Subcutaneous abdominal adipose tissue (tissue), 5 donors: Measurements from ENCODE around the gene SLC19A1.

ENCODE experiments used
- H3K27ac ChIP-seq: one replicate; pipeline ENCODE4 v1.7.0; 2013; ENCODE audit warnings: low read depth, mild to moderate bottlenecking, inconsistent platforms, low read length, moderate library complexity
- H3K27me3 ChIP-seq, 5 donors: one replicate each; pipeline ENCODE4 v1.7.0; 2013; ENCODE audit warnings: low read length in 5 of 5, inconsistent platforms in 1 of 5; ENCODE audit not compliant: control insufficient read depth in 5 of 5, insufficient read depth in 4 of 5
- H3K36me3 ChIP-seq, 5 donors: one replicate each; pipeline ENCODE4 v1.7.0; 2013; ENCODE audit warnings: low read length in 5 of 5; ENCODE audit not compliant: control insufficient read depth in 5 of 5, insufficient read depth in 5 of 5
- H3K4me1 ChIP-seq, 5 donors: one replicate each; pipeline ENCODE4 v1.7.0; 2013; ENCODE audit warnings: low read length in 5 of 5, mild to moderate bottlenecking in 3 of 5, moderate library complexity in 1 of 5; ENCODE audit not compliant: control insufficient read depth in 5 of 5, insufficient read depth in 5 of 5
- H3K4me3 ChIP-seq, 5 donors: one replicate each; pipeline ENCODE4 v1.7.0; 2013; ENCODE audit warnings: low read length in 5 of 5, low read depth in 1 of 5
- H3K9ac ChIP-seq, 5 donors: one replicate each; pipeline ENCODE4 v1.7.0; 2013; ENCODE audit warnings: low read length in 5 of 5, mild to moderate bottlenecking in 4 of 5, moderate library complexity in 3 of 5
- H3K9me3 ChIP-seq, 5 donors: one replicate each; pipeline ENCODE4 v1.7.0; 2013; ENCODE audit warnings: low read length in 5 of 5; ENCODE audit not compliant: control insufficient read depth in 5 of 5
- donor health status: healthy.
- donor health status: healthy.
- donor health status: healthy.
- donor health status: healthy.
- donor health status: healthy.

Gene SLC19A1

DNA sequence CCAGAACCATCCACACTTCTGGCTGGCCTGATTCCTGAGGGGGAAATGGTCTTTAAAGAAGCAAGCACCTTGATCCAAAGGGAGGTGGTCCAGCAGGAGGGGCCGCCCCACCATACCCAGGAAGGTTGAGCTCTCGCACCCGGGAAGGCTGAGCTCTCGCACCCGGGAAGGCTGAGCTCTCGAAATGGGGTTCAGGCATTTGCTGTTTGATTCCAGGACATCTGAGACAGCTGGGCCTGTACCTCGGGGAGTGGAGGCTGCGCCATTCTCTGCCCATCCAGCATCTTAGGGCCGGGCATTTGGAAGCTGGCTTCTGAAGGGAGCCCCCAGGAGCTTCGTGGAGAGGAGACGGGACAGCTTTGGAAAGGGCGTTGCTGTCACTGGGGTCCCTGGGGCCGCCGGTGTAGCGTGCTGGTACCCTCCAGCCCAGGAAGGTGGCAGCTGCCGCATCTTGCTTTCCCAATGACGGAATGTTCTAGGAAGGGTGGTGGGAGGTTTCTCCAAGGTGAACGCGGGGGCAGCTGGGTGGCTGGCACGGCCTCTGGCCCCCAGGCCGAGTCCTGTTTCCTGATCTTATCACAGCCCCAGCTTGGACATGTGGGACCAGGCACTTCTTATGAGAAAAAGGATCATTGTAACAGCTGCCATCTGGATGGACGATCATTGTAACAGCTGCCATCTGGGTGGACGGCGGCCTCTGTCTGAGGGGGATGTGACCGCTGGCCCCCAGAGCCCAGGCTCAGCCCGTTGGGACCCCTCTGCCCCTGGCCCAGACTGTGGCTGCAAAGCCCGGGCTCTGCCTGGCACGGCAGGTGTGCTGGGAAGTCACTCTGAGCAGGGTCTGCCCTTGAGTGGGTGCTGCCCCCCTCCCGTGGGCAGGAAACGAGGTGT is 75.7 kb downstream of the SLC19A1 start:
- no peak overlapping the region for H3K27ac ChIP-seq
- H3K4me3 ChIP-seq = no peak overlapping the region
- peaks cover 6 to 28% (median 19%) of the 10 kb centered on the region in 5 donors for H3K4me1 ChIP-seq
- H3K9ac ChIP-seq = no peak overlapping the region
- peaks cover 0 to 12% (median 5%) of the 10 kb centered on the region in 5 donors for H3K36me3 ChIP-seq
- H3K9me3 ChIP-seq = peaks cover 0 to 7% (median 3%) of the 10 kb centered on the region in 5 donors
- H3K27me3 ChIP-seq = no peaks in the 10 kb centered on the region

DNA sequence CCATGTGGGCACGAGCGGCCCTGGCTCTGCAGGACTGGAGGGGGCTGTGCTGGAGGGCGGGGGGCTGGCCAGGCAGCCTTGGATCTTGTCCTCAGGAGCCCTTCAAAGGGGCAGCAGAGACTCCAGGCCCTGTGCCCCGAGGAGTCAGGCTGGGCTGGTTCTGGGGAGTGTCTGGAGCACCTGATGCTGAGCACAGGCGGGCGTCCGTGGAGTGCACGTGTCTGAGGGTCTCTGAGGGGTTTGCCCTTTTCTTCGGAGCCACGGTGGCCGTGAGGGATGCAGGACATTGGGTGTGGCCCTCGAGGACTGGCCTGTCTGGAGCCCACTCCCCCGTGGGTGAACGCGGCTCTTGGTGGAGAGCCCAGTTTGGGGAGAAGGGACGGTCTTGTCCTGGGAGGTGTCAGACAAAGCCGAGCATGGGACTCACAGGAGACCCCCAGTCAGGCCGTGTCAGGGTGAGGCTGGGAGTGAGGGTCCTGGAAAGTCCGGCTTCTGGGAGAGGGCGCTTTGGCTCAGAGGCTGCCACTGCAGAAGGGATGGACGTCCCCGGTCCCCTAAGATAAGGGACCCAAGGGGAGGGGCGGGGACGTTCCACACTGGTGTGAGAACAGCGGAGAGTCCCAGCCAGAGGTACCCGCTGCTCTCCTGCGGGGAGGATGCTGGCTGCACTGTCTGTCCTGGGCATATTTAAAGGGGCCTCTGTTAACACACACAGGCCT is 76.5 kb downstream of the SLC19A1 start:
- Histone ChIP-seq H3K4me1 (peaks cover 2 to 20% (median 11%) of the 10 kb centered on the region in 5 donors), H3K9me3 (peaks cover 0 to 13% (median 8%) of the 10 kb centered on the region in 5 donors), H3K9ac (no peak overlapping the region), H3K4me3 (no peak overlapping the region), H3K27me3 (no peaks in the 10 kb centered on the region), H3K27ac (no peak overlapping the region), H3K36me3 (peaks cover 0 to 12% (median 5%) of the 10 kb centered on the region in 5 donors)

DNA sequence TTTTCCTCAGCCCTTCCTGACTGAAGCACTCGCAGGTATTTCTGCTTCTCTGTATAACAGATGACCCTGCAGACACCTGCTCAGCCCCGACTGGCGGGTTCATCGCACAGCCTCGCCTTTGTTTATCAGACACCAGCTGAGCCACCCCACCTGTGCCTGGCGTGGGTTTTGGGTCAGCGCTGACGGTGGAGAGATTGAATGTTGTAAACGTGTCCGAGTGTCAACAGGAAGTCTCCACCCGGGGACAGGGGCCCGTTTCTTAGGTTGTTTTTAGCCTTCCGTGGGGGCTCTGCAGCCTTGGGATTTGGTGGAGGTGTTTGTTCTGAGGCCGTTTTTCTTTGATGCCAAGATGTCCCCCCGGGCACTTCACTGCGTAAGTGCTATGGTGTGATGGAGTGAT is 77.1 kb downstream of the SLC19A1 start:
- Histone ChIP-seq H3K9ac (no peak overlapping the region), H3K9me3 (peaks cover 0 to 13% (median 8%) of the 10 kb centered on the region in 5 donors), H3K36me3 (peaks cover 0 to 15% (median 8%) of the 10 kb centered on the region in 5 donors), H3K4me1 (peaks cover 0 to 16% (median 5%) of the 10 kb centered on the region in 5 donors), H3K27me3 (no peaks in the 10 kb centered on the region), H3K4me3 (no peak overlapping the region), H3K27ac (no peak overlapping the region)

DNA sequence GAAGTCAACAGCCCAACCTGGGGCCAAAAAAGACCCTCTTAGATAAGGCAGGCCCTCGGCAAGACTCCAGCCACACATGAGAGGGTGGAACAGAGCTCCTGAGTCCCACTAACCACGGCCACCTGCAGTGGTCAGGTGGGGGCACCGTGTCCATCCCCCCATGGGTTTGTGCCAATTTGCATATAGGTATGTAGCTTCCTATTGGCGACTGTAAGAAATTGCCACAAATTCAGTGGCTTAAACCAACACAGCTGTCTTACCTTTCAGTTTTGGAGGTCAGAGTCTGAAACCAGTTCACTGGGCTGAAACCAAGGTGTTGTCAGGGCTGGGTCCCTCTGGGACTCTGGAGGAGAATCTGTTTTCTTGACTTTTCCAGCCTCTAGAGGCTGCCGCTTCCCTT is 77.9 kb downstream of the SLC19A1 start:
- H3K27ac ChIP-seq = no peak overlapping the region
- no peaks in the 10 kb centered on the region for H3K27me3 ChIP-seq
- H3K9ac ChIP-seq = no peak overlapping the region
- no peak overlapping the region for H3K4me3 ChIP-seq
- peaks cover 0 to 16% (median 12%) of the 10 kb centered on the region in 5 donors for H3K36me3 ChIP-seq
- peaks cover 0 to 13% (median 8%) of the 10 kb centered on the region in 5 donors for H3K9me3 ChIP-seq
- H3K4me1 ChIP-seq = peaks cover 0 to 10% (median 0%) of the 10 kb centered on the region in 5 donors

DNA sequence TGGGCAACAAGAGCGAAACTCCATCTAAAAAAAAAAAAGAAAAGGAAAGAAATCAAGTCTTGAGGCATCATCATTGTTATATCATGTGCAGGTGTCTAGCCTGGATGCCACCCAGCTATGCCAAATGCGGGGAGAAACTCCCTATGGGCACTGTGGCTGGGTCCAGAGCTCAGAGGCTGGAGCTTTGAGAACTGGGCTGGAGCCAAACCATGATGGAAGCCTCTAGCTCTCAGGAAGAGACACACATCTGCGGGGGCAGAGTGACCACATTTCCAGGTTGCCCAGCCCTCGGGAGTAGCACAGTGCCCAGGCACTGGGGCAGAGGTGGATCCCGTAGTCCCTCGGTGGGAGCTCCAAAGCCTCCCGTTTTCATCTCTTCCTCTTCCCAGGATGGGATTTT is 78.4 kb downstream of the SLC19A1 start:
- Histone ChIP-seq H3K36me3 (peaks cover 0 to 12% (median 9%) of the 10 kb centered on the region in 5 donors), H3K27ac (no peak overlapping the region), H3K9ac (no peak overlapping the region), H3K4me3 (no peak overlapping the region), H3K4me1 (peaks cover 0 to 10% (median 0%) of the 10 kb centered on the region in 5 donors), H3K27me3 (no peaks in the 10 kb centered on the region), H3K9me3 (peaks cover 0 to 13% (median 8%) of the 10 kb centered on the region in 5 donors)

DNA sequence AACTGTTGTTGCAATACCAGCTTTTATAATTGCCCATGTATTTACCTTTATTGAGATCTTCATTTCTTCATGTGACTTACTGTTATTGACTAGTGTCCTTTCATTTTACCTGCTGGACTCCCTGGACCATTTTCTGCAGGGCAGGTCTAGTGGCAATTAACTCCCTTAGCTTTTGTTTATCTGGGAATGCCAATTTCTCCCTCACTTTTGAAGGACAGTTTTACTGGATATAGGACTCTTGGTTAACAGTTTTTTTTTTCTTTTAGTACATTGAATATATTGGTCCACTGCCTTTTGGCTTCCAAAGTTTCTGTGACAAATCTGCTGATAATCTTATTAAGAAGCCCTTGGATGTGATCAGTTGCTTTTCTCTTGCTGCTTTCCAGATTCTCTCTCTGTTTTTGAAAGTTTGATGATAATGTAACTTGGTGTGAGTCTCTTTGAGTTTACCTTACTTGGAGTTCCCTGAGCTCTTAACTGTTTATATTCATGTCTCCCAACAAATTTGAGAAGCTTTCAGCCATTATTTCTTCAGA is 80.4 kb downstream of the SLC19A1 start:
- Histone ChIP-seq H3K9ac (no peak overlapping the region), H3K9me3 (peaks cover 0 to 13% (median 8%) of the 10 kb centered on the region in 5 donors), H3K4me1 (peaks cover 0 to 15% (median 0%) of the 10 kb centered on the region in 5 donors), H3K27ac (no peak overlapping the region), H3K27me3 (no peaks in the 10 kb centered on the region), H3K36me3 (peaks cover 0 to 11% (median 3%) of the 10 kb centered on the region in 5 donors), H3K4me3 (no peak overlapping the region)

DNA sequence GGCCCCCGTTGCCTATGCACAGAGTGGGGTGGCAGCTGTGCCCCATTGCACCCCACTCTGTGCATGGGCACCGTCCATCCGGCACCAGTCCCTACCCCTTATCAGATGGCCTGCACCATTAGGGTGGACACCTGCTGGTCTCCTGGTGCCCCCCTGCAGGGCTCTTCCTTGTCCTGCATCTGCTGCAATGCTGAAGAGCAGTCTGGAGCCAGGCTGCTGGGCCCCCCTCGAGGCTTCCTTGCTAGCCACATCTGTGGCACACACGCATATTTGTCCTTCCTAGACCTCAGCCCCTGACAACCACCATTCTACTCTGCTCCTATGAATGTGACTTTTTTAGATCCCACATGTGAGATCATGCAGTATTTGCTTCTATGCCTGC is 80.9 kb downstream of the SLC19A1 start:
- Histone ChIP-seq H3K4me3 (no peak overlapping the region), H3K9ac (no peak overlapping the region), H3K27me3 (no peaks in the 10 kb centered on the region), H3K9me3 (peaks cover 0 to 13% (median 8%) of the 10 kb centered on the region in 5 donors), H3K36me3 (peaks cover 0 to 11% (median 3%) of the 10 kb centered on the region in 5 donors), H3K27ac (no peak overlapping the region), H3K4me1 (peaks cover 0 to 20% (median 0%) of the 10 kb centered on the region in 5 donors)

DNA sequence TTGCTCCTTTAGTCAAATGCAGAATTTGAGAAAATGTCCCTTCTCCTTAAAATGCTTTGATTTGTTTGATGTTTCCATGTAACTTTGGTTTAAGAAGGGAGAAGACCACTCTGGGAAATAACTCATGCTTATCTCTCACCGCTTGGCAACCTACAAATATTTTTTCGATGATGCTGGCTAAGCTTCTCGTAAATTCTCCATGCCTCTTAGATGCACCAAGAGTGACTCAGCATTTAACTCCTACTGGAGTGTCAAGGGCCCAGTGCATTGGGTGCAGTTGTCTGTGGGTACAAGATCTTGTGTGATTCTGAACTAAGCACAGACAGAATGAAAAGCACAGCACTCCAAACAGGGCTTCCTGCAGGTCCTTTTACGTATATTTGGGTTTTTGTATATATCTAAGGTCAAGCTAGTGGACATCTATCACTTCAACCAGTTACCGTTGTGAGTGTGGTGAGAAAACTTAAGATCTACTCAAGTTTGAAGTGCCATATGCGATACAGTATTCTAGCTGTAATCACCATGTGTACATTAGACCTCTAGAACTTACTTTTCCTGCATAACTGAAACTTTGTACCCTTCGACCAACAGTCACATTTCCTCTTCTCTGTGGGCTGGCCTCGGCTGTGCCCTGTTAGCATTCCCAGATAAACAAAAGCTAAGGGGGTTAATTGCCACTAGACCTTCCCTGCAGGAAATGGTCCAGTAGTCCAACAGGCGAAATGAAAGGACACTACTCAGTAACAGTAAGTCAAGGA is 81.5 kb downstream of the SLC19A1 start:
- Histone ChIP-seq H3K36me3 (peaks cover 0 to 11% (median 3%) of the 10 kb centered on the region in 5 donors), H3K9ac (no peak overlapping the region), H3K9me3 (peaks cover 0 to 13% (median 8%) of the 10 kb centered on the region in 5 donors), H3K4me1 (peaks cover 0 to 26% (median 6%) of the 10 kb centered on the region in 5 donors), H3K27ac (no peak overlapping the region), H3K27me3 (no peaks in the 10 kb centered on the region), H3K4me3 (no peak overlapping the region)

DNA sequence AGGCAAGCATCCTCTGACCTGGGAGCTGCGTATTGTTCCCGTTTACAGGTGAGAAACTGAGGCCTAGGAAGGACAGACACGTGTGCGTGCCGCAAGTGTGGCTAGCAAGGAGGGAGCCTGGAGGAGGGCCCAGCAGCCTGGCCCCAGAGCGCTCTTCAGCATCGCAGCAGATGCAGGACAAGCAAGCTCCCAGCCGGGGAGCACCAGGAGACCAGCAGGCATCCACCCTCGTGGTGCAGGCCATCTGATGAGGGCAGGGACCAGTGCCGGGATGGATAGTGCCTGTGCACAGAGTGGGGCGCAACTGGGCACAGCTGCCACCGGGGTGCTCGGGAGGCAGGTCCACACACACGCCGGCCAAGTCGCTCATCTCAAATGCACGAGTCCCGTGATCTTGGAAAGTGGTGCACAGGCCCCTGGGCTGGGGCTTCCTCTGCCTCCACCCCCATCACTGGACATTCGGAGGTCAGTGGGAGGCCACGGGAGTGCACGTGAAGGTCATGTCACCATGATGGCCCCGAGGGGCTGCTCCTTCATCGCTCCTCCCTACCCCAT is 82.2 kb downstream of the SLC19A1 start:
- no peaks in the 10 kb centered on the region for H3K27me3 ChIP-seq
- H3K27ac ChIP-seq = no peak overlapping the region
- H3K4me1 ChIP-seq = peaks cover 0 to 33% (median 13%) of the 10 kb centered on the region in 5 donors

More for the DNA sequence above, 82.2 kb downstream of the SLC19A1 start:
- H3K9me3 ChIP-seq = peaks cover 0 to 13% (median 8%) of the 10 kb centered on the region in 5 donors
- peaks cover 0 to 11% (median 3%) of the 10 kb centered on the region in 5 donors for H3K36me3 ChIP-seq
- H3K4me3 ChIP-seq = no peak overlapping the region
- no peak overlapping the region for H3K9ac ChIP-seq
